Activated CD8-positive, alpha-beta memory T cell treated with anti-CD3 and anti-CD28 coated beads for 4 hours (primary cell): Measurements from ENCODE around the gene YBEY.

Source experiments
- DNase-seq, 2 donors: peaks; one replicate each; pipeline ENCODE4 v3.0.0-alpha.2; 2020; ENCODE audit warnings: low read depth in 2 of 2

Gene YBEY

GRCh38 chr21:46327711-46328110, 41.6 kb downstream of the YBEY start:
- no peak for DNase-seq

- DNase-seq: no peak
Observed at GRCh38 chr21:46328151-46328550, 42.0 kb downstream of the YBEY start.

- no peak for DNase-seq
Observed at GRCh38 chr21:46329796-46330195, 43.7 kb downstream of the YBEY start.

GRCh38 chr21:46334351-46335140, 48.4 kb downstream of the YBEY start:
- no peak for DNase-seq

- DNase-seq: no peak
Observed at GRCh38 chr21:46336603-46337002, 50.5 kb downstream of the YBEY start.

- DNase-seq: no peak
Observed at GRCh38 chr21:46340998-46341397, 54.9 kb downstream of the YBEY start.

GRCh38 chr21:46344219-46344915, 58.2 kb downstream of the YBEY start:
- DNase-seq: no peak

GRCh38 chr21:46345861-46346260, 59.7 kb downstream of the YBEY start:
- DNase-seq: no peak

- DNase-seq: no peak
Observed at GRCh38 chr21:46346296-46347202, 60.4 kb downstream of the YBEY start.

GRCh38 chr21:46347203-46347550, 61.0 kb downstream of the YBEY start:
- DNase-seq: no peak
